Naive thymus-derived CD8-positive, alpha-beta T cell (primary cell): ENCODE measurements around the gene CYB5D1. TPM values are rescaled to one million over a fixed set of nuclear protein-coding genes. Genes with fewer than 3 reads are reported as not detected.

Experiments
- ATAC-seq, 2 donors: fragments of 150-1000 bp; cut with Tn5 transposase in 1 of 2; sonication (Bioruptor Pico), chemical (Tn5 transposase) in 1 of 2; 1 replicate in 1 of 2; 2 replicates in 1 of 2; pipeline ENCODE4 v1.10.0; 2021; ENCODE audit warnings: mild to moderate bottlenecking in 2 of 2, moderate library complexity in 2 of 2
- POLR2A ChIA-PET: fragments of 350-600 bp; sonication (Branson Sonifier 250); formaldehyde crosslinking; loops from one replicate; lab custom pipeline; 2021; ENCODE audit warnings: antibody characterized with exemption; lab: Charles Lee
- DNase-seq, 10 donors: peaks; one replicate each; pipeline versions ENCODE4 v3.0.0 to v3.0.0-alpha.2; 2020 to 2022
- H3K27ac Mint-ChIP-seq, 10 donors: one replicate each; pipeline ENCODE4 v1.8.0; 2020 to 2022; ENCODE audit warnings: mild to moderate bottlenecking in 10 of 10, mixed read lengths in 10 of 10, moderate library complexity in 4 of 10, inconsistent platforms in 1 of 10
- H3K27me3 Mint-ChIP-seq, 5 donors: one replicate each; pipeline ENCODE4 v1.8.0; 2021 to 2022; ENCODE audit warnings: mixed read lengths in 5 of 5
- H3K36me3 Mint-ChIP-seq, 3 donors: one replicate each; pipeline ENCODE4 v1.8.0; 2020 to 2022; ENCODE audit warnings: mixed read lengths in 3 of 3, mild to moderate bottlenecking in 2 of 3, inconsistent platforms in 1 of 3
- H3K4me1 Mint-ChIP-seq, 4 donors: one replicate each; pipeline ENCODE4 v1.8.0; 2021 to 2022; ENCODE audit warnings: mixed read lengths in 4 of 4
- H3K4me3 Mint-ChIP-seq, 10 donors: one replicate each; pipeline ENCODE4 v1.8.0; 2020 to 2022; ENCODE audit warnings: mild to moderate bottlenecking in 10 of 10, mixed read lengths in 10 of 10, moderate library complexity in 6 of 10, inconsistent platforms in 1 of 10
- H3K9me3 Mint-ChIP-seq, 9 donors: one replicate each; pipeline ENCODE4 v1.8.0; 2020 to 2022; ENCODE audit warnings: mixed read lengths in 9 of 9, mild to moderate bottlenecking in 3 of 9, inconsistent platforms in 1 of 9, moderate library complexity in 1 of 9
- polyA plus RNA-seq, 3 donors: library from polyadenylated mRNA; unstranded; fragments of 300-500 nt; fragmentation: Illumina TruSeq; gene quantifications; one replicate each; pipeline ENCODE4 v1.2.3, GENCODE V29; 2021
- total RNA-seq, 8 experiments: library from RNA in 2 of 8; stranded (reverse) in 2 of 8; gene quantifications; one replicate each; pipeline ENCODE4 v1.2.3 and lab custom pipeline; 2021 to 2026

CYB5D1 gene
- total and polyA plus RNA-seq, 5 experiments from 2014 or later = 3.5 to 9.8 (median 6.0) TPM

- POLR2A ChIA-PET = interaction anchor here (0.6 to 6.8 kb wide), 27 partner anchors 9 to 415 kb away, joined by 3 to 116 read pairs (median 5); partner anchors contain the start of genes ATP1B2, CNTROB, CTC1 and CYB5D1
- peak; percentile 77 to 97 (median 95) for DNase-seq
- H3K36me3 Mint-ChIP-seq = peaks cover 0 to 7% (median 0%) of the 10 kb centered on the region in 3 donors
- H3K9me3 Mint-ChIP-seq = no peaks in the 10 kb centered on the region
- peaks cover 0 to 2% (median 0%) of the 10 kb centered on the region in 5 donors for H3K27me3 Mint-ChIP-seq
- peaks cover 44 to 55% (median 47%) of the 10 kb centered on the region in 4 donors for H3K4me1 Mint-ChIP-seq
- ATAC-seq = peak; percentile 54 to 64
- peak overlapping the region; percentile 96 to 99 (median 98) for H3K4me3 Mint-ChIP-seq
- peak overlapping the region; percentile 95 to 100 (median 100) for H3K27ac Mint-ChIP-seq
Observed at GRCh38 chr17:7834957-7835813, 22.6 kb upstream of the CYB5D1 start.

GRCh38 chr17:7835814-7836595, 21.8 kb upstream of the CYB5D1 start:
- POLR2A ChIA-PET = interaction anchor here (0.8 to 6.8 kb wide), 15 partner anchors 9 to 412 kb away, joined by 3 to 116 read pairs (median 8); partner anchors contain the start of genes CNTROB, CTC1, CYB5D1 and NAA38
- Mint-ChIP-seq H3K36me3 (peaks cover 0 to 12% (median 0%) of the 10 kb centered on the region in 3 donors), H3K9me3 (no peaks in the 10 kb centered on the region), H3K4me1 (peaks cover 50 to 63% (median 55%) of the 10 kb centered on the region in 4 donors), H3K27ac (peak overlapping the region; percentile 87 to 100 (median 98)), H3K27me3 (peaks cover 0 to 2% (median 0%) of the 10 kb centered on the region in 5 donors), H3K4me3 (peak overlapping the region; percentile 87 to 99 (median 94))
- ATAC-seq (peak; percentile 7 to 13), DNase-seq (peak in 4 of 10 donors; percentile 51 to 65 (median 57))

- H3K9me3 Mint-ChIP-seq = no peaks in the 10 kb centered on the region
- DNase-seq (peak in 9 of 10 donors; percentile 46 to 78 (median 63)), ATAC-seq (no peak)
- peaks cover 0 to 14% (median 0%) of the 10 kb centered on the region in 3 donors for H3K36me3 Mint-ChIP-seq
- H3K4me1 Mint-ChIP-seq = peaks cover 55 to 71% (median 60%) of the 10 kb centered on the region in 4 donors
- H3K27ac Mint-ChIP-seq = peak overlapping the region; percentile 87 to 100 (median 98)
- POLR2A ChIA-PET = interaction anchor here (0.6 to 6.8 kb wide), 11 partner anchors 8 to 397 kb away, joined by 3 to 116 read pairs (median 5); partner anchors contain the start of genes CYB5D1, NAA38, RNF227 and TMEM88
- peaks cover 0 to 4% (median 0%) of the 10 kb centered on the region in 5 donors for H3K27me3 Mint-ChIP-seq
- H3K4me3 Mint-ChIP-seq = peak overlapping the region; percentile 87 to 99 (median 94)
Observed at GRCh38 chr17:7836596-7837407, 21.0 kb upstream of the CYB5D1 start.

- Mint-ChIP-seq H3K4me1 (peaks cover 59 to 79% (median 63%) of the 10 kb centered on the region in 4 donors), H3K4me3 (peak overlapping the region; percentile 87 to 99 (median 94)), H3K27ac (peak overlapping the region; percentile 80 to 100 (median 98)), H3K36me3 (peaks cover 0 to 14% (median 0%) of the 10 kb centered on the region in 3 donors), H3K27me3 (peaks cover 0 to 8% (median 0%) of the 10 kb centered on the region in 5 donors), H3K9me3 (no peaks in the 10 kb centered on the region)
- ATAC-seq = no peak
- peak in 1 of 10 donors; percentile 9 for DNase-seq
- POLR2A ChIA-PET = interaction anchor here (0.6 to 6.8 kb wide), 9 partner anchors 7 to 384 kb away, joined by 3 to 116 read pairs (median 5); partner anchors contain the start of genes CYB5D1, NAA38, RNF227 and TMEM88
Observed at GRCh38 chr17:7837408-7838088, 20.3 kb upstream of the CYB5D1 start.

- Mint-ChIP-seq H3K4me3 (peak overlapping the region; percentile 88 to 99 (median 94)), H3K27ac (peak overlapping the region; percentile 77 to 100 (median 98)), H3K27me3 (peaks cover 0 to 8% (median 0%) of the 10 kb centered on the region in 5 donors), H3K4me1 (peaks cover 57 to 83% (median 63%) of the 10 kb centered on the region in 4 donors), H3K9me3 (no peaks in the 10 kb centered on the region), H3K36me3 (peaks cover 0 to 14% (median 0%) of the 10 kb centered on the region in 3 donors)
- DNase-seq = peak in 3 of 10 donors; percentile 17 to 34 (median 26)
- no peak for ATAC-seq
- POLR2A ChIA-PET = interaction anchor here (0.6 to 6.8 kb wide), 6 partner anchors 6 to 385 kb away, joined by 3 to 116 read pairs (median 18); partner anchors contain the start of genes CYB5D1, NAA38, TMEM88 and TP53
Observed at GRCh38 chr17:7838090-7839075, 19.4 kb upstream of the CYB5D1 start.

- DNase-seq (peak in 3 of 10 donors; percentile 18 to 19 (median 18)), ATAC-seq (no peak)
- Mint-ChIP-seq H3K4me1 (peaks cover 57 to 83% (median 63%) of the 10 kb centered on the region in 4 donors), H3K9me3 (no peaks in the 10 kb centered on the region), H3K27ac (peak overlapping the region; percentile 77 to 99 (median 98)), H3K36me3 (peaks cover 0 to 14% (median 0%) of the 10 kb centered on the region in 3 donors), H3K27me3 (peaks cover 0 to 8% (median 0%) of the 10 kb centered on the region in 5 donors), H3K4me3 (peak overlapping the region; percentile 23 to 100 (median 86))
- POLR2A ChIA-PET = interaction anchor here (2.1 to 6.7 kb wide), 2 partner anchors 12 to 17 kb away, joined by 10 to 103 read pairs; partner anchors contain the start of genes CYB5D1, NAA38 and TMEM88
Observed at GRCh38 chr17:7839190-7839875, 18.5 kb upstream of the CYB5D1 start.

- no peak for ATAC-seq
- Mint-ChIP-seq H3K4me3 (peak overlapping the region in 9 of 10 donors; percentile 13 to 100 (median 86)), H3K27ac (peak overlapping the region; percentile 77 to 99 (median 98)), H3K27me3 (peaks cover 0 to 8% (median 0%) of the 10 kb centered on the region in 5 donors), H3K4me1 (peaks cover 57 to 87% (median 63%) of the 10 kb centered on the region in 4 donors), H3K9me3 (no peaks in the 10 kb centered on the region), H3K36me3 (peaks cover 0 to 14% (median 0%) of the 10 kb centered on the region in 3 donors)
- POLR2A ChIA-PET = interaction anchor here (2.1 to 6.9 kb wide), 2 partner anchors 12 to 16 kb away, joined by 10 to 54 read pairs; partner anchors contain the start of genes CYB5D1, NAA38 and TMEM88
- DNase-seq = peak in 3 of 10 donors; percentile 25 to 27 (median 27)
Observed at GRCh38 chr17:7839876-7840261, 17.9 kb upstream of the CYB5D1 start.

- Mint-ChIP-seq H3K27me3 (peaks cover 0 to 6% (median 0%) of the 10 kb centered on the region in 5 donors), H3K27ac (peak overlapping the region; percentile 80 to 99 (median 98)), H3K36me3 (peaks cover 0 to 14% (median 0%) of the 10 kb centered on the region in 3 donors), H3K4me3 (peak overlapping the region in 9 of 10 donors; percentile 85 to 100 (median 93)), H3K4me1 (peaks cover 61 to 87% (median 65%) of the 10 kb centered on the region in 4 donors), H3K9me3 (no peaks in the 10 kb centered on the region)
- ATAC-seq = no peak
- no peak for DNase-seq
- POLR2A ChIA-PET = interaction anchor here (0.7 to 6.9 kb wide), 5 partner anchors 9 to 153 kb away, joined by 3 to 54 read pairs (median 5); partner anchors contain the start of genes CYB5D1, NAA38, TMEM88 and TP53
Observed at GRCh38 chr17:7840441-7840840, 17.4 kb upstream of the CYB5D1 start.

GRCh38 chr17:7840875-7841274, 16.9 kb upstream of the CYB5D1 start:
- Mint-ChIP-seq H3K27ac (peak overlapping the region; percentile 80 to 99 (median 98)), H3K4me3 (peak overlapping the region; percentile 85 to 100 (median 93)), H3K4me1 (peaks cover 63 to 87% (median 68%) of the 10 kb centered on the region in 4 donors), H3K36me3 (peaks cover 0 to 16% (median 0%) of the 10 kb centered on the region in 3 donors), H3K27me3 (peaks cover 0 to 6% (median 0%) of the 10 kb centered on the region in 5 donors), H3K9me3 (no peaks in the 10 kb centered on the region)
- no peak for ATAC-seq
- POLR2A ChIA-PET = interaction anchor here (0.7 to 6.9 kb wide), 6 partner anchors 8 to 154 kb away, joined by 3 to 54 read pairs (median 6); partner anchors contain the start of genes CYB5D1, NAA38, TMEM88 and TP53
- no peak for DNase-seq
